ENCODE data around the gene ZNF43. TPM values are rescaled to one million over a fixed set of nuclear protein-coding genes. Genes with fewer than 3 reads are reported as not detected.
"Not testable (repeated sequence)": the region's sequence is repeated elsewhere in the genome, so short reads cannot be mapped to it uniquely, and the experiment has no call there.

The ZNF43 gene
- total RNA-seq, 1 donor from 2014 or later, result 12.9 TPM

- H3K27me3 ChIP-seq, result no peaks in the 10 kb centered on the region
- H3K4me1 ChIP-seq, result no peaks in the 10 kb centered on the region
- H3K9me3 ChIP-seq, result no peaks in the 10 kb centered on the region
- no peaks in the 10 kb centered on the region for H3K36me3 ChIP-seq
- H3K4me3 ChIP-seq, result no peak overlapping the region
- TF ChIP-seq, protein P1, sequence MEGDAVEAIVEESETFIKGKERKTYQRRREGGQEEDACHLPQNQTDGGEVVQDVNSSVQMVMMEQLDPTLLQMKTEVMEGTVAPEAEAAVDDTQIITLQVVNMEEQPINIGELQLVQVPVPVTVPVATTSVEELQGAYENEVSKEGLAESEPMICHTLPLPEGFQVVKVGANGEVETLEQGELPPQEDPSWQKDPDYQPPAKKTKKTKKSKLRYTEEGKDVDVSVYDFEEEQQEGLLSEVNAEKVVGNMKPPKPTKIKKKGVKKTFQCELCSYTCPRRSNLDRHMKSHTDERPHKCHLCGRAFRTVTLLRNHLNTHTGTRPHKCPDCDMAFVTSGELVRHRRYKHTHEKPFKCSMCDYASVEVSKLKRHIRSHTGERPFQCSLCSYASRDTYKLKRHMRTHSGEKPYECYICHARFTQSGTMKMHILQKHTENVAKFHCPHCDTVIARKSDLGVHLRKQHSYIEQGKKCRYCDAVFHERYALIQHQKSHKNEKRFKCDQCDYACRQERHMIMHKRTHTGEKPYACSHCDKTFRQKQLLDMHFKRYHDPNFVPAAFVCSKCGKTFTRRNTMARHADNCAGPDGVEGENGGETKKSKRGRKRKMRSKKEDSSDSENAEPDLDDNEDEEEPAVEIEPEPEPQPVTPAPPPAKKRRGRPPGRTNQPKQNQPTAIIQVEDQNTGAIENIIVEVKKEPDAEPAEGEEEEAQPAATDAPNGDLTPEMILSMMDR (IDR thresholded peaks at IDR 0.05), result no peak
- no peak for ATAC-seq
- H3K27ac ChIP-seq, result no peak overlapping the region
- no peak for DNase-seq
- intact Hi-C loops (cut with DNase I), result no loop called here
Measured at GRCh38 chr19:21877976-21878375, 42.0 kb upstream of the ZNF43 start.

- H3K4me1 ChIP-seq; H3K27me3 ChIP-seq; H3K36me3 ChIP-seq; H3K9me3 ChIP-seq; ATAC-seq; H3K27ac ChIP-seq; DNase-seq; H3K4me3 ChIP-seq; intact Hi-C loops (cut with DNase I): not testable (repeated sequence)
Measured at GRCh38 chr19:21876608-21877007, 40.6 kb upstream of the ZNF43 start.

DNA sequence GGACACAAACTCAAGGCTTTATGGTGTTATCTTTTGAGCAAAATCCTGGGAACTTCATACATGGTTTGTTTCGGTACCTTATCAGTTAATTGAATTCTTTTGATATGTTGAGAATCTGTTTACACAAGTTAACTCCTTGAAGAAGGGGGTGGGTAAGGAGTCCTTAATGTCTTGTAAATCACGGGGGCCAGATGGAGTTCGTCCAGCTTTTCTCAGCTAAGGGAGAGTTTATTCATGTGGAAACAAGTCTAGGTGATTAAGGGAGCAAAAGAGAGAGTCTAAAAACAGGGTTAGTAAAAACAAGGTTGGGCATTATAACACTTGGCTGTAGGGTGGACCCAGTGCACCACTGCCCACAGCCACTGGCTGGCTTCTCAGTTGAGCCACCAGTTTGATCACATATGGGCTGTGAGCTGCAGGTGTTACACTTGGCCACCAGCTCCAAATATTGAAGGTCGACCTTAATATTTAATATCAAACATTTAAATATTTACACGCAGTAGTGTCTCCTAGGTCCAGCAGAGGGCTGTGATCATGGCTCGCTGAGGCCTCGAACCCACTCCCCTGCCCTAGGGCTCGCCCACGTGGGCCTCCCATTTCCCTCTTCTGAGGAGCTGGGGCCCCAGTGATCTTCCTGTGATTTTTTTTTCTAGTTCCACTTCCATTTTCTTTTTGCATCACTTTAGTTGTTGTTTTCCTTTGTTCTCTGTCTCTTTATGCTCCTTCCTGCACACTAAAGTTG, 21.0 kb upstream of the ZNF43 start:
- Histone ChIP-seq H3K27ac (no peak overlapping the region), H3K9me3 (no peaks in the 10 kb centered on the region), H3K4me3 (no peak overlapping the region), H3K4me1 (no peaks in the 10 kb centered on the region), H3K36me3 (no peaks in the 10 kb centered on the region), H3K27me3 (peaks cover 9% of the 10 kb centered on the region)
- TF ChIP-seq, protein P1 (IDR thresholded peaks at IDR 0.05), result no peak
- ATAC-seq (no peak), DNase-seq (no peak)
- intact Hi-C loops (cut with DNase I), result no loop called here

- ATAC-seq, result peak; percentile 99
- peak overlapping the region; percentile 85 for H3K4me3 ChIP-seq
- peaks cover 9% of the 10 kb centered on the region for H3K27me3 ChIP-seq
- intact Hi-C loops (cut with DNase I), result no loop called here
- peaks cover 4% of the 10 kb centered on the region for H3K4me1 ChIP-seq
- peak overlapping the region; percentile 84 for H3K27ac ChIP-seq
- DNase-seq, result peak; percentile 95
- TF ChIP-seq, protein P1 (IDR thresholded peaks at IDR 0.05), result no peak
- H3K9me3 ChIP-seq, result no peaks in the 10 kb centered on the region
- no peaks in the 10 kb centered on the region for H3K36me3 ChIP-seq
Measured at GRCh38 chr19:21851596-21852345, 15.8 kb upstream of the ZNF43 start.

DNA sequence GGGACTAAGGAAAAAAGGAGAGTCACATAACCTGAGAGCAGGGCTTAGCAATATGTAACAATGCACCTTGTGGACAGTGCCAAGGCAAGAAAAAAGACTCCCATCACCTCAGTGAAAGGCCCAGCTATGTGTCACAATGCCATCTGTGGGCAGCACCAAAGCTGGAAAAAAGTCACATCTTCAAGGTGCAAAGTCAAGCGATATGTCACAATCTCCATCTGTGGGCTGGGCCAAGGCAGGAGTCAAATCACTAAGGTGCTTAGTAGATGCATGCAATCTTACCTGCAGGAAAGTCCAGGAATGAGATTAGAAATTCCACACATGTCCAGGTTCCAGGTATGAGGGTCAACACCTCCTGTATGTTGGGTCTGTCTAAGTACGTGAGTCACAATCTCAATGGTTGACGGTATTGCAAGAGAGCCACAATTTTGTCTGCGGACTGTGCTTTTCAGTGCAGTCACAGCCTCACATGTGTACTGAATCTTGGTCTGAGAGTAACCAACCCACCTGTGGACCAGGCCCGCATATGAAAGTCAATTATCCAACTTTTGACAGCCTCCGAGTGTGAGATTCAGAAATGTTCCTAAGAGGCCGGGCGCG, 14.8 kb upstream of the ZNF43 start:
- intact Hi-C loops (cut with DNase I), result no loop called here
- no peak overlapping the region for H3K27ac ChIP-seq
- peaks cover 4% of the 10 kb centered on the region for H3K27me3 ChIP-seq
- TF ChIP-seq, protein P1 (IDR thresholded peaks at IDR 0.05), result no peak
- peaks cover 4% of the 10 kb centered on the region for H3K4me1 ChIP-seq
- ATAC-seq (no peak), DNase-seq (no peak)
- H3K36me3 ChIP-seq, result no peaks in the 10 kb centered on the region
- H3K4me3 ChIP-seq, result peak overlapping the region; percentile 85
- no peaks in the 10 kb centered on the region for H3K9me3 ChIP-seq

DNA sequence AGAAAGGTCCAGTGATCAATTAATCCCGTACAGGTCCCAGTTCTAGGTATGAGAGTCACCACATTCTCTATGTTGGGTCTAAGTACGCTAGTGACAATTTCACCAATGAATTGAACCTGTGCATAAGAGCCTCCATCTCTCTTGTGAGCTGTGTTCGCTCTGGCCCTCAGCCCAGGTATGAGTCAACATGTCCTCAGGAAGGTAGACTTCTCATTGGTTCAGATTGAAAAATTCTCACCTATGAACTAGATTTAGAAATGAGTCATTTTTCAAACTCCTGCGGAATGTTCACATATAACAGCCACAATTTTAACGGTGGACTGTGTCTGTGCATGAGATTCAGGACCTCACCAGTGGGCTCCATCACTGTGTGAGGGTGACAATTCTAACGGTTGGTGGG, 12.7 kb upstream of the ZNF43 start:
- ATAC-seq (no peak), DNase-seq (no peak)

More for the DNA sequence above, 12.7 kb upstream of the ZNF43 start:
- Histone ChIP-seq H3K36me3 (peaks cover 6% of the 10 kb centered on the region), H3K27me3 (no peaks in the 10 kb centered on the region), H3K9me3 (no peaks in the 10 kb centered on the region), H3K4me1 (peaks cover 4% of the 10 kb centered on the region), H3K27ac (no peak overlapping the region), H3K4me3 (no peak overlapping the region)
- TF ChIP-seq, protein P1 (IDR thresholded peaks at IDR 0.05), result no peak
- intact Hi-C loops (cut with DNase I), result no loop called here

All from upper lobe of right lung (tissue), 1 donor.